HepG2 (cell line): ENCODE data around the gene SLC39A3. TPM values are rescaled to one million over a fixed set of nuclear protein-coding genes. Genes with fewer than 3 reads are reported as not detected.

Experiments
- ATAC-seq: fragments of 200-7000 bp; cut with Tn5 transposase; 3 replicates; pipeline ENCODE4 v1.9.1; 2020; ENCODE audit warnings: mild to moderate bottlenecking, moderate library complexity
- BruUV-seq: library from RNA; stranded (reverse); fragments of 400-500 nt; replicated peaks from 2 replicates; lab custom pipeline; 2021; lab: Mats Ljungman, UMichigan
- CTCF ChIA-PET: fragments of 300-600 bp; formaldehyde crosslinking; extraction: SDS; loops from one replicate; lab custom pipeline; 2021; ENCODE audit warnings: low total read pairs, inconsistent platforms, low intra/inter-chr PET ratio; lab: Yijun Ruan, JAX
- POLR2A ChIA-PET: fragments of 350-600 bp; sonication (Branson Sonifier 250); formaldehyde crosslinking; loops from one replicate; lab custom pipeline; 2020; ENCODE audit warnings: antibody characterized with exemption, inconsistent platforms; lab: Yijun Ruan, JAX
- DNase-seq: peaks from one replicate; pipeline ENCODE4 v3.0.0-alpha.2; 2015; ENCODE audit warnings: low spot score
- FAIRE-seq: peaks from 3 replicates; lab custom pipeline; 2011; peaks lifted over from hg19 to GRCh38; lab: Jason Lieb, UNC
- H2AFZ ChIP-seq: one replicate; pipeline ENCODE4 v1.6.1; 2011; ENCODE audit warnings: low read length, inconsistent platforms
- H3K27ac ChIP-seq: fragments of 300-600 bp; 3 replicates; pipeline ENCODE4 v1.8.0; 2011; ENCODE audit warnings: mixed run types, mild to moderate bottlenecking, mixed read lengths, low read length, inconsistent platforms; ENCODE audit not compliant: insufficient read depth; ENCODE audit errors: extremely low read length
- H3K27me3 ChIP-seq, 2 experiments: fragments of 200-600 bp in 1 of 2; 2 replicates in 1 of 2; 3 replicates in 1 of 2; pipeline versions ENCODE4 v1.6.0 to v1.8.0; 2011; ENCODE audit warnings: low read length in 2 of 2, mild to moderate bottlenecking in 2 of 2, moderate library complexity in 2 of 2, inconsistent platforms in 1 of 2; ENCODE audit not compliant: insufficient read depth in 2 of 2, control insufficient read depth in 1 of 2
- H3K36me3 ChIP-seq, 2 experiments: fragments of 200-600 bp in 1 of 2; replicated peaks in 1 of 2; 2 replicates in 1 of 2; 3 replicates in 1 of 2; pipeline versions ENCODE4 v1.5.1 to v1.8.0; 2011; ENCODE audit warnings: low read length in 2 of 2, inconsistent platforms in 1 of 2; ENCODE audit not compliant: insufficient read depth in 2 of 2, control insufficient read depth in 1 of 2
- H3K4me1 ChIP-seq: 2 replicates; pipeline ENCODE4 v1.5.1; 2012; ENCODE audit warnings: low read length, inconsistent platforms; ENCODE audit not compliant: insufficient read depth
- H3K4me2 ChIP-seq: 2 replicates; pipeline ENCODE4 v1.6.0; 2011; ENCODE audit warnings: low read depth, low read length, inconsistent platforms
- H3K4me3 ChIP-seq, 3 experiments: fragments of 200-600 bp in 1 of 3; sonication (generic), shearing (Covaris generic) in 1 of 3; replicated peaks in 1 of 3; 2 replicates each; pipeline ENCODE4 v1.5.1; 2011 to 2016; ENCODE audit warnings: low read length in 3 of 3, inconsistent platforms in 2 of 3, low read depth in 2 of 3, mild to moderate bottlenecking in 2 of 3, control low read depth in 1 of 3, mixed read lengths in 1 of 3; ENCODE audit not compliant: insufficient read depth in 1 of 3
- H3K79me2 ChIP-seq: one replicate; pipeline ENCODE4 v1.6.1; 2011; ENCODE audit warnings: low read length, inconsistent platforms; ENCODE audit not compliant: insufficient read depth
- H3K9ac ChIP-seq: 2 replicates; pipeline ENCODE4 v1.6.0; 2011; ENCODE audit warnings: mild to moderate bottlenecking, low read depth, low read length, inconsistent platforms; ENCODE audit not compliant: insufficient read depth
- H3K9me3 ChIP-seq: 2 replicates; pipeline ENCODE4 v1.5.1; 2012; ENCODE audit warnings: mild to moderate bottlenecking, low read length
- H4K20me1 ChIP-seq: 2 replicates; pipeline ENCODE4 v1.6.0; 2011; ENCODE audit warnings: inconsistent platforms, mild to moderate bottlenecking, low read length, moderate library complexity; ENCODE audit not compliant: insufficient read depth
- ARHGAP35 ChIP-seq: sonication (generic); formaldehyde crosslinking; IDR thresholded peaks from 2 replicates; pipeline ENCODE4 v1.9.0; 2022; ENCODE audit warnings: mild to moderate bottlenecking, inconsistent platforms, moderate library complexity, missing genetic modification reagents, borderline replicate concordance
- KDM2A ChIP-seq: sonication (generic); formaldehyde crosslinking; IDR thresholded peaks from 2 replicates; pipeline ENCODE4 v1.4.0; 2020; ENCODE audit warnings: low read depth, missing genetic modification reagents, borderline replicate concordance
- MTF2 ChIP-seq: sonication (generic); formaldehyde crosslinking; IDR thresholded peaks from 2 replicates; pipeline ENCODE4 v1.5.0; 2020; ENCODE audit warnings: missing genetic modification reagents, borderline replicate concordance
- PPARG ChIP-seq: conservative IDR thresholded peaks from 2 replicates; pipeline ENCODE4 v1.6.1; 2016; ENCODE audit warnings: missing biosample characterization, missing genetic modification reagents
- RAD51 ChIP-seq: fragments of 450-650 bp; IDR thresholded peaks from 2 replicates; pipeline ENCODE4 v1.6.1; 2016; ENCODE audit warnings: borderline replicate concordance
- WGBS: methylation state at CpG from one replicate; pipeline ENCODE4 v1.1.6; 2017; ENCODE audit warnings: low lambda C conversion rate; 5-methylcytosine and 5-hydroxymethylcytosine counted together
- in situ Hi-C: cut with HindIII; loops from 2 replicates; pipeline ENCODE4 v1.10.0; 2017; ENCODE audit warnings: low pct_unique_long_range_greater_than_20kb; ENCODE audit not compliant: extremely low pct_ligation_motif_present
- intact Hi-C: fragments of 100-400 bp; cut with micrococcal nuclease; formaldehyde crosslinking; loops from one replicate; pipeline ENCODE4 v1.10.0; 2022; ENCODE audit not compliant: unreplicated experiment
- polyA plus RNA-seq, 8 experiments: library from polyadenylated mRNA; depleted of rRNA in 3 of 8; stranded (reverse) in 7 of 8; unstranded in 1 of 8; fragments of >200 nt; fragmentation: Illumina TruSeq in 4 of 8; extraction: Trizol in 4 of 8; gene quantifications; 2 replicates each; pipeline versions ENCODE4 v1.2.1 to v1.2.3, GENCODE V29; 2011 to 2016; ENCODE audit warnings: low read depth in 4 of 8, missing spikeins in 1 of 8, mixed read lengths in 1 of 8; ENCODE audit not compliant: insufficient read depth in 1 of 8
- total RNA-seq, 5 experiments: library from RNA; depleted of rRNA; stranded (reverse); fragments of >200 nt; fragmentation: Illumina TruSeq; extraction: Trizol; gene quantifications; 2 replicates each; pipeline ENCODE4 v1.2.3, GENCODE V29; 2016; ENCODE audit warnings: low read depth in 1 of 5
- TF ChIP-seq, protein P1 (sequence below): sonication (generic); formaldehyde crosslinking; IDR thresholded peaks from 2 replicates; pipeline ENCODE4 v1.8.0; 2022; ENCODE audit warnings: missing genetic modification reagents, mild to moderate bottlenecking, borderline replicate concordance
- TF ChIP-seq, protein P2 (sequence below), 2 experiments: sonication (generic) in 1 of 2; formaldehyde crosslinking in 1 of 2; IDR thresholded peaks; 2 replicates each; pipeline versions ENCODE4 v1.5.1 to v1.6.1; 2011 to 2020; ENCODE audit warnings: borderline replicate concordance in 1 of 2, low read depth in 1 of 2, low read length in 1 of 2, mild to moderate bottlenecking in 1 of 2, missing genetic modification reagents in 1 of 2, moderate library complexity in 1 of 2

Gene SLC39A3
- total and polyA plus RNA-seq, 2 of the 13 experiments (the other 11 are each of a cell fraction or from before 2014, with no cell fraction given), result 33.6 to 41.6 TPM

DNA sequence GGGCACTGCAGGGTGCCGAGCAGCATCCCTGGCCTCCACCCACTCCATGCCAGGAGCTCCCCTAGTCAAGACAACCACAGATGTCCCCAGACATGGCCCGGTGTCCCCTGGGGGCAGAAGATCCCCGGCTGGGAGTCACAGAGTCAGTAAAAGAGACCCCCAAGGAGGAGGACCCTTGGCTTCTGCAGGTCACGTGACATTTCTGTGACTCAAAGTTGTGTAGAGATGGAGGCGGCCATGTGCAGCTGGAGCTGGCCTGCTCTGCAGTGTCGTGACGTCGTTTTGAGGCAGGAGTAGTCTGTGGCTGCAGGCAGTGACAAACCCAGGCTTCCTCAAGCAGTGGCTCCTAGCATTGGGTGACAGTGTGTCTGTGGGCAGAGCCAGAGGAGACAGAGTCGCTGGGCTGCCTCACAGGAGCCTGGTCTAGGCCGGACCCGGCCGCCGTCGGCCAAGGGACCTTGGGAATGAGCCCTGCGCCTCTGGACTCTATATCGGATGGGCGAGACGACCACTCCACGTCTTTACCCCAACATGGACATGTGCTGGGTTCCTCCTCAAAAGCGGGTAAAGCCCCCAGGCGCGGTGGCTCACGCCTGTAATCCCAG, 10.9 kb downstream of the SLC39A3 start:
- TF ChIP-seq RAD51 (peak; percentile 86), ARHGAP35 (CRISPR knock-in tag) (no peak), MTF2 (CRISPR knock-in tag) (no peak), PPARG (no peak), KDM2A (peak; percentile 34; the same call in 1 of the 2 replicates)
- TF ChIP-seq, protein P1, sequence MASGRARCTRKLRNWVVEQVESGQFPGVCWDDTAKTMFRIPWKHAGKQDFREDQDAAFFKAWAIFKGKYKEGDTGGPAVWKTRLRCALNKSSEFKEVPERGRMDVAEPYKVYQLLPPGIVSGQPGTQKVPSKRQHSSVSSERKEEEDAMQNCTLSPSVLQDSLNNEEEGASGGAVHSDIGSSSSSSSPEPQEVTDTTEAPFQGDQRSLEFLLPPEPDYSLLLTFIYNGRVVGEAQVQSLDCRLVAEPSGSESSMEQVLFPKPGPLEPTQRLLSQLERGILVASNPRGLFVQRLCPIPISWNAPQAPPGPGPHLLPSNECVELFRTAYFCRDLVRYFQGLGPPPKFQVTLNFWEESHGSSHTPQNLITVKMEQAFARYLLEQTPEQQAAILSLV (CRISPR knock-in tag), result no peak
- TF ChIP-seq, protein P2, sequence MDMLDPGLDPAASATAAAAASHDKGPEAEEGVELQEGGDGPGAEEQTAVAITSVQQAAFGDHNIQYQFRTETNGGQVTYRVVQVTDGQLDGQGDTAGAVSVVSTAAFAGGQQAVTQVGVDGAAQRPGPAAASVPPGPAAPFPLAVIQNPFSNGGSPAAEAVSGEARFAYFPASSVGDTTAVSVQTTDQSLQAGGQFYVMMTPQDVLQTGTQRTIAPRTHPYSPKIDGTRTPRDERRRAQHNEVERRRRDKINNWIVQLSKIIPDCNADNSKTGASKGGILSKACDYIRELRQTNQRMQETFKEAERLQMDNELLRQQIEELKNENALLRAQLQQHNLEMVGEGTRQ (IDR thresholded peaks at IDR 0.05; ENCODE audit: low read depth, low read length), result peak; percentile 70; the same call in 1 of the 2 replicates
- TF ChIP-seq, protein P2 (CRISPR knock-in tag; IDR thresholded peaks at IDR 0.05; ENCODE audit: borderline replicate concordance), result no peak
- BruUV-seq, result no TSS peak
- FAIRE-seq (no peak), DNase-seq (no peak), ATAC-seq (no peak)
- in situ Hi-C loops, result no loop called here
- Histone ChIP-seq H3K4me1 (peaks cover 13% of the 10 kb centered on the region; the same call in 1 of the 2 replicates), H3K4me3 (no peak overlapping the region), H3K27ac (no peak overlapping the region), H3K27me3 (peaks cover 8 to 30% of the 10 kb centered on the region in 2 experiments), H3K79me2 (no peaks in the 10 kb centered on the region), H4K20me1 (no peaks in the 10 kb centered on the region), H3K9ac (no peak overlapping the region), H3K36me3 (0 out of 5 replicates have a peak, but pooled peaks cover 0 to 3% of the 10 kb centered on the region in 2 experiments), H3K9me3 (no peaks in the 10 kb centered on the region), H3K4me2 (no peak overlapping the region), H2AFZ (no peak overlapping the region)
- POLR2A ChIA-PET, result no interaction called here
- CTCF ChIA-PET, result no interaction called here
- WGBS, result 55% methylated on average over 7 of the region's 23 CpGs
- intact Hi-C loops, result no loop called here
